ENCODE data around the gene SLC2A11. TPM values are rescaled to one million over a fixed set of nuclear protein-coding genes. Genes with fewer than 3 reads are reported as not detected.

The SLC2A11 gene
- total RNA-seq, 2 experiments from 2014 or later, result 9.9 to 11.5 TPM

DNA sequence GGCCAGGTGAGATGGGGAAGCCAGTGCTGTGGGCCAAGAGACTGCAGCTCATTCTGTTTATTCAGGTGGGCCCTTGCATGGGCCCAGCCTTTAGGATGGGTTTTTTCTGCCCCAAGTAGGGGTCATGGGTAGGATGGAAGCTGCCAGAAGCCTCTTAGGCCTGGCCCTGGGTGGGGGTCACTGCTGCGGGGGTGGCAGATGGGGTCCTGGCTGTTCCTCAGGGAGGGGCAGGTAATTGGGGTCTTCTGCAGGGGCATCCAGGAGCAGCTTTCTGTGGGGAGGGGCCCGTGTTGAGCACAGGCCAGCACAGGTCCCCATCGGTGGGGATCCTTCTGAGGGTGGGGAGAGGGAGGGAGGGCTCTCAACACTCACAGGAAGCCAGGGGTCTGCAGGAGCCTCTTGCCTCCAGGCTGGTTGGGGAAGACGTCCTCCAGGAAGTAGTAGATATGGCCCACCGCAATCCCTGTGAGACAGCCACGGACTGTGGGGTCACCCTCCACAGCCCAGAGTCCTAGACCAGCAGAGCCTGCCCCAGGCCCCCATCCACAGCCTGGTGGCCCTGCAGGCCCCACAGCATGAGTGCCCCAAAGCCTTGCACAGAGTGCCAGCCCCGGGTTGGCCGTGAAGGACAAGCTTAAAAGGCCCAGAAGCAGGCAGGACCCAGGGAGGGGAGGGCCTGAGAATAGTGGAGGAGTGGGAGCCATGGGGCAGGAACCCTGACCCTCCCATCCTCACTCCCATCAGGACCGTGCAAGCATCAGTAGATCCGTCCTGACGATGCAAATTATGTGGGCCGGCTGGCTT is 20.8 kb upstream of the SLC2A11 start:
- no peaks in the 10 kb centered on the region for H3K27me3 ChIP-seq (ENCODE audit: control insufficient read depth in 1 of 2, insufficient read depth in 2 of 2, low read length in 2 of 2)
- Mint-ChIP-seq H3K27ac (no peak overlapping the region), H3K27me3 (no peaks in the 10 kb centered on the region), H3K4me1 (ENCODE audit: low read depth) (peaks cover 19% of the 10 kb centered on the region), H3K9me3 (no peaks in the 10 kb centered on the region), H3K4me3 (peak overlapping the region; percentile 62), H3K36me3 (ENCODE audit: low read depth) (peaks cover 5% of the 10 kb centered on the region)
- ATAC-seq (ENCODE audit: poor library complexity) (no peak), DNase-seq (no peak)
- H3K9me3 ChIP-seq (ENCODE audit: control insufficient read depth in 1 of 2, insufficient read depth in 1 of 2, low read length in 2 of 2), result no peaks in the 10 kb centered on the region
- ChIA-PET CTCF (interaction anchor here (1.9 kb wide), 1 partner anchor 12 kb away, joined by 11 read pairs; no protein-coding TSS in a partner anchor), POLR2A (no interaction called here)
- no peak overlapping the region for H3K27ac ChIP-seq (ENCODE audit: low read depth in 1 of 2, low read length in 2 of 2)
- H3K4me1 ChIP-seq (ENCODE audit: insufficient read depth, low read length), result peaks cover 25% of the 10 kb centered on the region
- intact Hi-C loops (cut with DNase I, micrococcal nuclease), result loop anchor here in 1 of 2 experiments (5.0 kb wide), 2 partner anchors 120 to 720 kb away; partner anchors contain the start of genes GUCD1 and SNRPD3
- no peak for TF ChIP-seq CTCF (IDR thresholded peaks at IDR 0.05)
- H3K4me3 ChIP-seq (ENCODE audit: low read length), result no peak overlapping the region
- H3K36me3 ChIP-seq (ENCODE audit: insufficient read depth, low read length), result peaks cover 34% of the 10 kb centered on the region

GRCh38 chr22:23837496-23837859 is 20.2 kb upstream of the SLC2A11 start:
- H3K27me3 ChIP-seq (ENCODE audit: control insufficient read depth in 1 of 2, insufficient read depth in 2 of 2, low read length in 2 of 2), result no peaks in the 10 kb centered on the region
- no peak for TF ChIP-seq CTCF (IDR thresholded peaks at IDR 0.05)
- intact Hi-C loops (cut with DNase I, micrococcal nuclease), result loop anchor here in 1 of 2 experiments (5.0 kb wide), 2 partner anchors 120 to 720 kb away; partner anchors contain the start of genes GUCD1 and SNRPD3
- no peaks in the 10 kb centered on the region for H3K9me3 Mint-ChIP-seq
- H3K27me3 Mint-ChIP-seq, result no peaks in the 10 kb centered on the region
- H3K36me3 ChIP-seq (ENCODE audit: insufficient read depth, low read length), result peaks cover 28% of the 10 kb centered on the region
- DNase-seq (no peak), ATAC-seq (ENCODE audit: poor library complexity) (no peak)
- H3K4me1 Mint-ChIP-seq (ENCODE audit: low read depth), result peaks cover 19% of the 10 kb centered on the region
- H3K9me3 ChIP-seq (ENCODE audit: control insufficient read depth in 1 of 2, insufficient read depth in 1 of 2, low read length in 2 of 2), result no peaks in the 10 kb centered on the region
- no peak overlapping the region for H3K4me3 ChIP-seq (ENCODE audit: low read length)
- H3K4me1 ChIP-seq (ENCODE audit: insufficient read depth, low read length), result peaks cover 25% of the 10 kb centered on the region
- ChIA-PET CTCF (no interaction called here), POLR2A (no interaction called here)
- H3K27ac Mint-ChIP-seq, result peak overlapping the region; percentile 52
- H3K36me3 Mint-ChIP-seq (ENCODE audit: low read depth), result peaks cover 5% of the 10 kb centered on the region
- peak overlapping the region; percentile 91 for H3K4me3 Mint-ChIP-seq
- H3K27ac ChIP-seq (ENCODE audit: low read depth in 1 of 2, low read length in 2 of 2), result no peak overlapping the region

DNA sequence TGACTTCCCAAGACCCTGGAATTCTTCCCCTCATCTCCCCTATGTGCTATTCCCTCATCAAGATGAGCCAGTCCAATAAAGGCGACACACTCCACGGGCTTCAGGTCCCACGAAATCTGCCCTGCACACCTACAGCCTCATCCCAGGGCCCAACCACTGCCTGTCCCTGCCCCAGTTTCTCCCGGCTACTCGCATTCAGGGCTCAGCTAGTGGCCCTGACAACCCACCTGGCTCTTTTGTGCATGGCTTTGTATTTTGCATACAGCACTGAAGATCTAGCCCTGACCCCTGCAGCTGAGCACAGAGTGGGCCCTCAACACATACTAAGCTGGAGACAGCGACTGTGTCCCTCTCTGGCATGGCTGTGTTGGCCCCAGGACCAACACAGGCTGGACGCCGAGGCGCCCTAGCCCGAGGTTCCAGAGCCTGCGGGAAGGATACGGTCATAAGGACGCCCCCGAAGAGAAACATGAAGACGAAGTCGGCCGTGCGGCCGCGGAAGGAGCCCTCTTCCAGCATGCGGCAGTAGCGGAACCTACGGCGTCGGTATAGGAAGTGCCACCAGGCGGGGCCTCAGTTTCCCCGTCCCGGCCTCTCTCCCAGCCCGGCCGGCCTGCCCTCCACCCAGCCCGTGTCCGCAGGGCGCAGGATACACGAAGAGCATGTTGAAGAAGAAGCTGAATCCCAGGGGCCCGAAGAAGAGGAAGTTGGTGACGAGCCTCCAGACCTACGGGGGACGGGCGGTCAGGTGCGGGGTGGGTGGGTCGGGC is 19.6 kb upstream of the SLC2A11 start:
- Histone ChIP-seq H3K4me1 (ENCODE audit: insufficient read depth, low read length) (peaks cover 25% of the 10 kb centered on the region), H3K9me3 (ENCODE audit: control insufficient read depth in 1 of 2, insufficient read depth in 1 of 2, low read length in 2 of 2) (no peaks in the 10 kb centered on the region), H3K36me3 (ENCODE audit: insufficient read depth, low read length) (peaks cover 25% of the 10 kb centered on the region), H3K27ac (ENCODE audit: low read depth in 1 of 2, low read length in 2 of 2) (no peak overlapping the region), H3K27me3 (ENCODE audit: control insufficient read depth in 1 of 2, insufficient read depth in 2 of 2, low read length in 2 of 2) (no peaks in the 10 kb centered on the region), H3K4me3 (ENCODE audit: low read length) (peak overlapping the region; percentile 80)
- Mint-ChIP-seq H3K4me1 (ENCODE audit: low read depth) (peaks cover 19% of the 10 kb centered on the region), H3K9me3 (no peaks in the 10 kb centered on the region), H3K27ac (peak overlapping the region; percentile 52), H3K36me3 (ENCODE audit: low read depth) (peaks cover 5% of the 10 kb centered on the region), H3K4me3 (peak overlapping the region; percentile 91), H3K27me3 (no peaks in the 10 kb centered on the region)
- POLR2A ChIA-PET, result interaction anchor here (0.9 kb wide), 1 partner anchor 19 kb away, joined by 6 read pairs; the partner anchor contains the start of gene SLC2A11
- intact Hi-C loops (cut with DNase I, micrococcal nuclease), result loop anchor here (2.0 to 5.0 kb wide), 3 partner anchors 51 to 719 kb away; partner anchors contain the start of genes SMARCB1 (in 2 of the 2), GUCD1 (in 1 of the 2) and SNRPD3 (in 1 of the 2)
- CTCF ChIA-PET, result no interaction called here
- no peak for DNase-seq
- ATAC-seq (ENCODE audit: poor library complexity), result no peak
- TF ChIP-seq CTCF (IDR thresholded peaks at IDR 0.05), result no peak

Measured in CD4-positive, alpha-beta T cell (primary cell).